ENCODE measurements around the gene ILRUN.
"Not testable (repeated sequence)": the region's sequence is repeated elsewhere in the genome, so short reads cannot be mapped to it uniquely, and the experiment has no call there.

The ILRUN gene

GRCh38 chr6:34696739-34697543 is at the start of gene ILRUN:
ILRUN (minus strand) TSS chr6:34696767; CDS start chr6:34696603, 164 bp downstream.
- Mint-ChIP-seq H3K9me3 (no peaks in the 10 kb centered on the region), H3K36me3 (ENCODE audit: low read depth) (peaks cover 19% of the 10 kb centered on the region), H3K4me3 (peak within 1 kb of the TSS; percentile 95), H3K4me1 (ENCODE audit: low read depth) (peaks cover 55% of the 10 kb centered on the region), H3K27me3 (no peaks in the 10 kb centered on the region), H3K27ac (peak within 1 kb of the TSS; percentile 95)

- no peaks in the 10 kb centered on the region for H3K27me3 Mint-ChIP-seq
- H3K9me3 Mint-ChIP-seq: no peaks in the 10 kb centered on the region
- H3K36me3 Mint-ChIP-seq (ENCODE audit: low read depth): no peaks in the 10 kb centered on the region
- no peak overlapping the region for H3K4me3 Mint-ChIP-seq
- peaks cover 5% of the 10 kb centered on the region for H3K4me1 Mint-ChIP-seq (ENCODE audit: low read depth)
- peak overlapping the region; percentile 8 for H3K27ac Mint-ChIP-seq
These were observed 48.9 kb upstream of the ILRUN start for GRCh38 chr6:34745277-34746103.

GRCh38 chr6:34744294-34744647 is 47.7 kb upstream of the ILRUN start:
- not testable (repeated sequence) for H3K9me3 Mint-ChIP-seq; H3K27ac Mint-ChIP-seq; H3K4me1 Mint-ChIP-seq (ENCODE audit: low read depth); H3K27me3 Mint-ChIP-seq; H3K36me3 Mint-ChIP-seq (ENCODE audit: low read depth); H3K4me3 Mint-ChIP-seq

- no peaks in the 10 kb centered on the region for H3K9me3 Mint-ChIP-seq
- peaks cover 5% of the 10 kb centered on the region for H3K4me1 Mint-ChIP-seq (ENCODE audit: low read depth)
- H3K27ac Mint-ChIP-seq: no peak overlapping the region
- no peaks in the 10 kb centered on the region for H3K27me3 Mint-ChIP-seq
- no peak overlapping the region for H3K4me3 Mint-ChIP-seq
- no peaks in the 10 kb centered on the region for H3K36me3 Mint-ChIP-seq (ENCODE audit: low read depth)
These were observed 47.2 kb upstream of the ILRUN start for GRCh38 chr6:34743625-34744293.

GRCh38 chr6:34742094-34742493 is 45.5 kb upstream of the ILRUN start:
- Mint-ChIP-seq H3K9me3 (no peaks in the 10 kb centered on the region), H3K4me3 (no peak overlapping the region), H3K27ac (no peak overlapping the region), H3K4me1 (ENCODE audit: low read depth) (peaks cover 10% of the 10 kb centered on the region), H3K36me3 (ENCODE audit: low read depth) (no peaks in the 10 kb centered on the region), H3K27me3 (no peaks in the 10 kb centered on the region)

GRCh38 chr6:34736823-34737222 is 40.3 kb upstream of the ILRUN start:
- Mint-ChIP-seq H3K27ac (peak overlapping the region; percentile 38), H3K27me3 (no peaks in the 10 kb centered on the region), H3K9me3 (no peaks in the 10 kb centered on the region), H3K4me1 (ENCODE audit: low read depth) (peaks cover 11% of the 10 kb centered on the region), H3K36me3 (ENCODE audit: low read depth) (no peaks in the 10 kb centered on the region), H3K4me3 (no peak overlapping the region)

GRCh38 chr6:34731393-34732060 is 35.0 kb upstream of the ILRUN start:
- Mint-ChIP-seq H3K27me3 (no peaks in the 10 kb centered on the region), H3K4me3 (no peak overlapping the region), H3K27ac (no peak overlapping the region), H3K9me3 (no peaks in the 10 kb centered on the region), H3K36me3 (ENCODE audit: low read depth) (no peaks in the 10 kb centered on the region), H3K4me1 (ENCODE audit: low read depth) (peaks cover under 1% of the 10 kb centered on the region)

GRCh38 chr6:34729631-34730470 is 33.3 kb upstream of the ILRUN start:
- Mint-ChIP-seq H3K27ac (no peak overlapping the region), H3K27me3 (no peaks in the 10 kb centered on the region), H3K9me3 (no peaks in the 10 kb centered on the region), H3K36me3 (ENCODE audit: low read depth) (no peaks in the 10 kb centered on the region), H3K4me3 (no peak overlapping the region), H3K4me1 (ENCODE audit: low read depth) (no peaks in the 10 kb centered on the region)

- no peak overlapping the region for H3K4me3 Mint-ChIP-seq
- no peaks in the 10 kb centered on the region for H3K36me3 Mint-ChIP-seq (ENCODE audit: low read depth)
These were observed 29.5 kb upstream of the ILRUN start for GRCh38 chr6:34726055-34726454.

GRCh38 chr6:34723203-34723602 is 26.6 kb upstream of the ILRUN start:
- H3K27me3 Mint-ChIP-seq: no peaks in the 10 kb centered on the region
- no peaks in the 10 kb centered on the region for H3K4me1 Mint-ChIP-seq (ENCODE audit: low read depth)
- no peak overlapping the region for H3K4me3 Mint-ChIP-seq
- H3K27ac Mint-ChIP-seq: no peak overlapping the region
- no peaks in the 10 kb centered on the region for H3K9me3 Mint-ChIP-seq
- H3K36me3 Mint-ChIP-seq (ENCODE audit: low read depth): no peaks in the 10 kb centered on the region

More at GRCh38 chr6:34726055-34726454, 29.5 kb upstream of the ILRUN start:
- Mint-ChIP-seq H3K4me1 (ENCODE audit: low read depth) (no peaks in the 10 kb centered on the region), H3K27me3 (no peaks in the 10 kb centered on the region), H3K27ac (no peak overlapping the region), H3K9me3 (no peaks in the 10 kb centered on the region)

- Mint-ChIP-seq H3K36me3 (ENCODE audit: low read depth) (no peaks in the 10 kb centered on the region), H3K27me3 (no peaks in the 10 kb centered on the region), H3K4me1 (ENCODE audit: low read depth) (no peaks in the 10 kb centered on the region), H3K4me3 (no peak overlapping the region), H3K27ac (no peak overlapping the region), H3K9me3 (no peaks in the 10 kb centered on the region)
These were observed 25.9 kb upstream of the ILRUN start for GRCh38 chr6:34722451-34722850.

GRCh38 chr6:34720160-34720559 is 23.6 kb upstream of the ILRUN start:
- not testable (repeated sequence) for H3K4me1 Mint-ChIP-seq (ENCODE audit: low read depth); H3K4me3 Mint-ChIP-seq; H3K27me3 Mint-ChIP-seq; H3K36me3 Mint-ChIP-seq (ENCODE audit: low read depth); H3K27ac Mint-ChIP-seq; H3K9me3 Mint-ChIP-seq

GRCh38 chr6:34719646-34720045 is 23.1 kb upstream of the ILRUN start:
- not testable (repeated sequence) for H3K4me3 Mint-ChIP-seq; H3K9me3 Mint-ChIP-seq; H3K27me3 Mint-ChIP-seq; H3K36me3 Mint-ChIP-seq (ENCODE audit: low read depth); H3K4me1 Mint-ChIP-seq (ENCODE audit: low read depth); H3K27ac Mint-ChIP-seq

GRCh38 chr6:34718976-34719375 is 22.4 kb upstream of the ILRUN start:
- no peaks in the 10 kb centered on the region for H3K4me1 Mint-ChIP-seq (ENCODE audit: low read depth)
- H3K9me3 Mint-ChIP-seq: no peaks in the 10 kb centered on the region
- H3K27ac Mint-ChIP-seq: no peak overlapping the region
- no peaks in the 10 kb centered on the region for H3K36me3 Mint-ChIP-seq (ENCODE audit: low read depth)
- no peak overlapping the region for H3K4me3 Mint-ChIP-seq
- no peaks in the 10 kb centered on the region for H3K27me3 Mint-ChIP-seq
